ENCODE data around the gene GDF10.

GDF10 gene

DNA sequence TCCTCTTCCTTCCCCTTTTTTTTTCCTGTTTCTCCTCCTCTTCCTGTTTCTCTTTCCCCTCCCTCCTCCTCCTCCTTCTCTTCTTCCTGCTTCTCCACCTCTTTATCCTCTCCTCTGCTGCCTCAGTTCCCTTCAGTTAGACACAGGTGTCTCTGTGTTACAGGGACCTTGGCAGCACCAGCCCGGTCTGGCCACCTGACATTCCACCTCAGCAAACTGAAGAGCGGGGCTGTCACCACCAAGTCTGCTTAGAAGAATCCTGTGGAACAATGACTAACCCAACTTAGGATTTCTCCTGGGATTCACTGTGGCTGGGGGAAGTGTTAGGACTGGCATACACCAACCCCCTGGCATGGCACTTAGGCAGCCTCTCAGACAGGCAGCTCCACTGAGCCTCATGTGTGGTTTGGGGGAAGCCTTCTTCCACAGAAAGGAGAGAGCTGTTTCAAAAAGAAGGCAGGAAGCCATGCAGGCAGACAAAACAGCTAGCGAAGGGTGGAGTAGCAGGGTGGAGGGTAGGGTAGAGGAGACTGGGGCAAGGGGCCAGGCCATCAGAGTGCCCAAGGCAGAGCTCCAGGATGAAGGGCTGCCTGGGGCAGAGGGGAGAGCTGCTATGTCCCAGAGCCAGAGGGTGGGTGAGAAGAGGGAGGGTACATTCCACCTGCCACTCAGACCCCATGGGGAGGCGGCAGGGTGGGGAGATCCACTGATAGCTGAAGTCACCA is 13.2 kb upstream of the GDF10 start:
- Histone ChIP-seq H3K4me1 (ENCODE audit: control insufficient read depth, insufficient read depth, low read length) (no peaks in the 10 kb centered on the region), H3K9ac (ENCODE audit: low read length) (no peak overlapping the region), H3K9me3 (ENCODE audit: control insufficient read depth, low read length) (no peaks in the 10 kb centered on the region), H3K27me3 (replicated peaks; ENCODE audit: control insufficient read depth, insufficient read depth, low read length) (peaks cover 46% of the 10 kb centered on the region), H3K36me3 (ENCODE audit: control insufficient read depth, insufficient read depth, low read length, severe bottlenecking) (no peaks in the 10 kb centered on the region), H3K4me3 (ENCODE audit: low read length) (no peak overlapping the region)
- DNase-seq (ENCODE audit: low read depth) = no peak

GRCh38 chr10:47287365-47287802 is 12.6 kb upstream of the GDF10 start:
- no peak overlapping the region for H3K4me3 ChIP-seq (ENCODE audit: low read length)
- no peaks in the 10 kb centered on the region for H3K9me3 ChIP-seq (ENCODE audit: control insufficient read depth, low read length)
- no peaks in the 10 kb centered on the region for H3K36me3 ChIP-seq (ENCODE audit: control insufficient read depth, insufficient read depth, low read length, severe bottlenecking)
- no peaks in the 10 kb centered on the region for H3K4me1 ChIP-seq (ENCODE audit: control insufficient read depth, insufficient read depth, low read length)
- peaks cover 47% of the 10 kb centered on the region for H3K27me3 ChIP-seq (replicated peaks; ENCODE audit: control insufficient read depth, insufficient read depth, low read length)
- no peak overlapping the region for H3K9ac ChIP-seq (ENCODE audit: low read length)
- no peak for DNase-seq (ENCODE audit: low read depth)

GRCh38 chr10:47287805-47288204 is 12.2 kb upstream of the GDF10 start:
- Histone ChIP-seq H3K9me3 (ENCODE audit: control insufficient read depth, low read length) (no peaks in the 10 kb centered on the region), H3K36me3 (ENCODE audit: control insufficient read depth, insufficient read depth, low read length, severe bottlenecking) (no peaks in the 10 kb centered on the region), H3K4me3 (ENCODE audit: low read length) (no peak overlapping the region), H3K27me3 (replicated peaks; ENCODE audit: control insufficient read depth, insufficient read depth, low read length) (peaks cover 47% of the 10 kb centered on the region), H3K4me1 (ENCODE audit: control insufficient read depth, insufficient read depth, low read length) (no peaks in the 10 kb centered on the region), H3K9ac (ENCODE audit: low read length) (no peak overlapping the region)
- no peak for DNase-seq (ENCODE audit: low read depth)

GRCh38 chr10:47288236-47288635 is 11.8 kb upstream of the GDF10 start:
- no peaks in the 10 kb centered on the region for H3K4me1 ChIP-seq (ENCODE audit: control insufficient read depth, insufficient read depth, low read length)

GRCh38 chr10:47288916-47289495 is 11.0 kb upstream of the GDF10 start:
- Histone ChIP-seq H3K36me3 (ENCODE audit: control insufficient read depth, insufficient read depth, low read length, severe bottlenecking) (no peaks in the 10 kb centered on the region), H3K4me1 (ENCODE audit: control insufficient read depth, insufficient read depth, low read length) (no peaks in the 10 kb centered on the region), H3K9ac (ENCODE audit: low read length) (no peak overlapping the region), H3K9me3 (ENCODE audit: control insufficient read depth, low read length) (no peaks in the 10 kb centered on the region), H3K4me3 (ENCODE audit: low read length) (no peak overlapping the region), H3K27me3 (replicated peaks; ENCODE audit: control insufficient read depth, insufficient read depth, low read length) (peaks cover 47% of the 10 kb centered on the region)
- DNase-seq (ENCODE audit: low read depth) = no peak

More at GRCh38 chr10:47288236-47288635, 11.8 kb upstream of the GDF10 start:
- Histone ChIP-seq H3K36me3 (ENCODE audit: control insufficient read depth, insufficient read depth, low read length, severe bottlenecking) (no peaks in the 10 kb centered on the region), H3K9me3 (ENCODE audit: control insufficient read depth, low read length) (no peaks in the 10 kb centered on the region), H3K27me3 (replicated peaks; ENCODE audit: control insufficient read depth, insufficient read depth, low read length) (peaks cover 50% of the 10 kb centered on the region), H3K4me3 (ENCODE audit: low read length) (no peak overlapping the region), H3K9ac (ENCODE audit: low read length) (no peak overlapping the region)
- DNase-seq (ENCODE audit: low read depth) = no peak

DNA sequence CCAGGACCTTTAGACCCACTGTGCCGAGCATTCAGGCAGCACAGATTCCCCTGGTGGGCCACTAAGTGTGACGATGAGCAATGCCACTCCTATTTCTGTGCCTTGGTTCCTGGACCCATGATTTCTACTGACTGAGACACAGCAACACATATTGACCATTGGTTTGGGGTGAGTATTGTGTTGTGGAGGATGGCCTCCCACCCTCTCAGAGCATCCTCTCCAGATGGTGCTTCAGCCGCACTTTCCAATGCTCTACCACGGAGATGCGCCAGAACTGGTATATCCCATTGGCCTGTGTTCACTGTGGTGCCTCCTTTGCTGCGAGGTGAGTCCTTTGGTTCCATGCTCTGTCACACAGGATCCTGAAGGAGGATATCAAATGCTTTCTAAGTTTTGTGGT is 10.1 kb upstream of the GDF10 start:
- Histone ChIP-seq H3K9me3 (ENCODE audit: control insufficient read depth, low read length) (no peaks in the 10 kb centered on the region), H3K4me3 (ENCODE audit: low read length) (no peak overlapping the region), H3K9ac (ENCODE audit: low read length) (no peak overlapping the region), H3K27me3 (replicated peaks; ENCODE audit: control insufficient read depth, insufficient read depth, low read length) (peaks cover 44% of the 10 kb centered on the region), H3K4me1 (ENCODE audit: control insufficient read depth, insufficient read depth, low read length) (no peaks in the 10 kb centered on the region), H3K36me3 (ENCODE audit: control insufficient read depth, insufficient read depth, low read length, severe bottlenecking) (no peaks in the 10 kb centered on the region)
- DNase-seq (ENCODE audit: low read depth) = no peak

DNA sequence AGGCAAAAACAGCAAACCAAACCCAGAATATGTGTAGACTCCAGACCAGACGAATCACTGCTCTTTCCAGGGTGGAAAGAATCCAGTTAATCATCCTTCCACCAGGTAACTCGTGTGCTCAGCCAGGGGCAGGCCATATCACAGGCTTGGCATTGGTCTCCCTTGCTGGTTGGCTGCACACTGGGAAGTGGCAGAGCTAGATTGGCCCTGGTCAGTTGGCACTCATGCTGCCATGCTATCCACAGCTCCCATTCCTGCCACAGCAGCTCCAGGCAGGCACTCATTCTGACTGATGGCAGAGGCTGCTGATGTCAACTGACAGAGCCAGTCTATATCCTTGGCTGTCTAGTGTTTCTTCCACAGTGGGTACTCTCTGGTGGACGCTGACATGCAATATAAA is 9.7 kb upstream of the GDF10 start:
- Histone ChIP-seq H3K36me3 (ENCODE audit: control insufficient read depth, insufficient read depth, low read length, severe bottlenecking) (no peaks in the 10 kb centered on the region), H3K4me3 (ENCODE audit: low read length) (no peak overlapping the region), H3K9ac (ENCODE audit: low read length) (no peak overlapping the region), H3K27me3 (replicated peaks; ENCODE audit: control insufficient read depth, insufficient read depth, low read length) (peaks cover 42% of the 10 kb centered on the region), H3K4me1 (ENCODE audit: control insufficient read depth, insufficient read depth, low read length) (no peaks in the 10 kb centered on the region), H3K9me3 (ENCODE audit: control insufficient read depth, low read length) (no peaks in the 10 kb centered on the region)
- DNase-seq (ENCODE audit: low read depth) = no peak

DNA sequence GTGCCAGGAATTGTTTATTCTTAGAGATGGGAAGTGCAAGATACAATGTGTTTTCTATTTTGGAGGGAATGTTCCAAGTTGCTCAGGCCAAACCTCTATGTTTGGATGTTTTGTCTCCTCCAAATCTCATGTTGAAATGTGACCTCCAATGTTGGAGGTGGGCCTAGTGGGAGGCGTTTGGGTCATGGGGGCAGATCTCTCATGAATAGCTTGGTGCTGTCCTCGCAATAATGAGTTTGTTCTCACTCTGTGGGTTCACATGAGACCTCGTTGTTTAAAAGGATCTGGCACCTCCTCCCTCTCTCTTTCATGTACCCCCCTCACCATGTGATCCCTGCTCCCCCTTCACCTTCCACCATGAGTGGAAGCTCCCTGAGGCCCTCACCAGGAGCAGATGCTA is 8.3 kb upstream of the GDF10 start:
- no peak for DNase-seq (ENCODE audit: low read depth)
- Histone ChIP-seq H3K27me3 (replicated peaks; ENCODE audit: control insufficient read depth, insufficient read depth, low read length) (peaks cover 33% of the 10 kb centered on the region), H3K4me3 (ENCODE audit: low read length) (no peak overlapping the region), H3K4me1 (ENCODE audit: control insufficient read depth, insufficient read depth, low read length) (peaks cover 6% of the 10 kb centered on the region), H3K9ac (ENCODE audit: low read length) (no peak overlapping the region), H3K9me3 (ENCODE audit: control insufficient read depth, low read length) (no peaks in the 10 kb centered on the region), H3K36me3 (ENCODE audit: control insufficient read depth, insufficient read depth, low read length, severe bottlenecking) (no peaks in the 10 kb centered on the region)

DNA sequence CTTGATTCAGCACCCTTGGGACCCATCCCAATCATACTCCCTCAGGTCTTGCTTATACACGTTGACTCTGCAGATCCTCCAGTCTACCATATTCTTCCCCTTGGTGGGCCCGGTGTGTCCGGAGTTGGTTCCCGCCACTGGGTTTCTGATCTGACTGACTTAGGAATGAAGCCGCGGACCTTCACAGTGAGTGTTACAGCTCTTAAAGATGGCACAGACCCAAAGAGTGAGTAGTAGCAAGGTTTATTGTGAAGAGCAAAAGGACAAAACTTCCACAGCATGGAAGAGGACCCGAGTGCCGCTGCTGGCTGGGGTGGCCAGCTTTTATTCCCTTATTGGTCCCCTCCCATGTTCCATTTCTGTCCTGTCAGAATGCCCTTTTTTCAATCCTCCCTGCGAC is 5.9 kb upstream of the GDF10 start:
- Histone ChIP-seq H3K27me3 (replicated peaks; ENCODE audit: control insufficient read depth, insufficient read depth, low read length) (peaks cover 30% of the 10 kb centered on the region), H3K4me1 (ENCODE audit: control insufficient read depth, insufficient read depth, low read length) (peaks cover 6% of the 10 kb centered on the region), H3K9me3 (ENCODE audit: control insufficient read depth, low read length) (no peaks in the 10 kb centered on the region), H3K4me3 (ENCODE audit: low read length) (no peak overlapping the region), H3K36me3 (ENCODE audit: control insufficient read depth, insufficient read depth, low read length, severe bottlenecking) (no peaks in the 10 kb centered on the region), H3K9ac (ENCODE audit: low read length) (no peak overlapping the region)
- DNase-seq (ENCODE audit: low read depth) = no peak

- peaks cover 11% of the 10 kb centered on the region for H3K4me1 ChIP-seq (ENCODE audit: control insufficient read depth, insufficient read depth, low read length)
- no peak overlapping the region for H3K4me3 ChIP-seq (ENCODE audit: low read length)
- H3K9ac ChIP-seq (ENCODE audit: low read length) = no peak overlapping the region
- H3K27me3 ChIP-seq (replicated peaks; ENCODE audit: control insufficient read depth, insufficient read depth, low read length) = peaks cover 26% of the 10 kb centered on the region
- H3K36me3 ChIP-seq (ENCODE audit: control insufficient read depth, insufficient read depth, low read length, severe bottlenecking) = no peaks in the 10 kb centered on the region
- H3K9me3 ChIP-seq (ENCODE audit: control insufficient read depth, low read length) = no peaks in the 10 kb centered on the region
- no peak for DNase-seq (ENCODE audit: low read depth)
These were observed 5.5 kb upstream of the GDF10 start for GRCh38 chr10:47294501-47294900.

GRCh38 chr10:47295411-47295810 is 4.6 kb upstream of the GDF10 start:
- Histone ChIP-seq H3K4me3 (ENCODE audit: low read length) (no peak overlapping the region), H3K27me3 (replicated peaks; ENCODE audit: control insufficient read depth, insufficient read depth, low read length) (peaks cover 20% of the 10 kb centered on the region)

More at GRCh38 chr10:47295411-47295810, 4.6 kb upstream of the GDF10 start:
- no peaks in the 10 kb centered on the region for H3K36me3 ChIP-seq (ENCODE audit: control insufficient read depth, insufficient read depth, low read length, severe bottlenecking)
- no peak for DNase-seq (ENCODE audit: low read depth)
- H3K4me1 ChIP-seq (ENCODE audit: control insufficient read depth, insufficient read depth, low read length) = peaks cover 11% of the 10 kb centered on the region
- no peak overlapping the region for H3K9ac ChIP-seq (ENCODE audit: low read length)
- no peaks in the 10 kb centered on the region for H3K9me3 ChIP-seq (ENCODE audit: control insufficient read depth, low read length)

All from adipocyte (in vitro differentiated cells).